Activated CD4-positive, alpha-beta T cell treated with anti-CD3 and anti-CD28 coated beads for 24 hours (primary cell): Measurements from ENCODE around the gene ENDOV.

Experiments
- DNase-seq, 2 donors: peaks; one replicate each; pipeline ENCODE4 v3.0.0-alpha.2; 2020; ENCODE audit warnings: low read depth in 2 of 2

Gene ENDOV

GRCh38 chr17:80482555-80483308, 67.8 kb downstream of the ENDOV start:
- no peak for DNase-seq

- DNase-seq: no peak
Observed at GRCh38 chr17:80485846-80486245, 70.9 kb downstream of the ENDOV start.

GRCh38 chr17:80486692-80487091, 71.7 kb downstream of the ENDOV start:
- DNase-seq: no peak

GRCh38 chr17:80487511-80487910, 72.5 kb downstream of the ENDOV start:
- DNase-seq: no peak
